ENCODE data around the gene PDE4D.

- TF ChIP-seq POLR2AphosphoS5 (IDR thresholded peaks at IDR 0.05; ENCODE audit: low read depth, low read length) (no peak), POLR2A (IDR thresholded peaks at IDR 0.05; ENCODE audit: low read depth, low read length) (no peak)
These were observed 334.2 kb downstream of the PDE4D start for GRCh38 chr5:59559323-59559722.
